Middle frontal gyrus (tissue), 1 donor: ENCODE data around the gene FLT3LG.
"Not testable (repeated sequence)": the region's sequence is repeated elsewhere in the genome, so short reads cannot be mapped to it uniquely, and the experiment has no call there.

Experiments used
- DNase-seq: peaks from one replicate; pipeline ENCODE4 v3.0.0-alpha.2; 2015; ENCODE audit warnings: low spot score; ENCODE audit errors: extremely low spot score

Gene FLT3LG

GRCh38 chr19:49440439-49441209 lies 33.4 kb upstream of the FLT3LG start:
- no peak for DNase-seq

GRCh38 chr19:49441210-49441959 lies 32.6 kb upstream of the FLT3LG start, which contains the start of gene SLC17A7:
TSS of gene SLC17A7 (minus strand) at chr19:49441527. CDS start at chr19:49441379, 148 bp downstream.
- no peak for DNase-seq

- no peak for DNase-seq
Observed at GRCh38 chr19:49441960-49442350, 32.1 kb upstream of the FLT3LG start.

- DNase-seq = no peak
Observed at GRCh38 chr19:49442354-49442753, 31.7 kb upstream of the FLT3LG start.

- no peak for DNase-seq
Observed at GRCh38 chr19:49442771-49443365, 31.1 kb upstream of the FLT3LG start.

GRCh38 chr19:49443366-49444099 lies 30.5 kb upstream of the FLT3LG start:
- DNase-seq = peak; percentile 88

- DNase-seq = not testable (repeated sequence)
Observed at GRCh38 chr19:49444100-49444700, 29.8 kb upstream of the FLT3LG start.

GRCh38 chr19:49445997-49446396 lies 28.0 kb upstream of the FLT3LG start:
- no peak for DNase-seq

GRCh38 chr19:49447485-49448431 lies 26.3 kb upstream of the FLT3LG start:
- no peak for DNase-seq

- no peak for DNase-seq
Observed at GRCh38 chr19:49448432-49448786, 25.6 kb upstream of the FLT3LG start.

GRCh38 chr19:49450405-49450804 lies 23.6 kb upstream of the FLT3LG start:
- no peak for DNase-seq

GRCh38 chr19:49451430-49452181 lies 22.4 kb upstream of the FLT3LG start, which contains the start of gene PIH1D1:
TSS of gene PIH1D1 (minus strand) at chr19:49451814. CDS start at chr19:49451574, 240 bp downstream.
- DNase-seq = peak; percentile 96

- peak; percentile 97 for DNase-seq
Observed at GRCh38 chr19:49453013-49453756, 20.8 kb upstream of the FLT3LG start, which contains the start of gene ALDH16A1. TSS of gene ALDH16A1 (plus strand) at chr19:49453225. CDS start at chr19:49453332, 107 bp downstream.

- DNase-seq = no peak
Observed at GRCh38 chr19:49453757-49454240, 20.2 kb upstream of the FLT3LG start.

- DNase-seq = no peak
Observed at GRCh38 chr19:49455773-49456172, 18.2 kb upstream of the FLT3LG start.

GRCh38 chr19:49456326-49456725 lies 17.7 kb upstream of the FLT3LG start:
- DNase-seq = no peak

GRCh38 chr19:49458567-49458903 lies 15.5 kb upstream of the FLT3LG start:
- DNase-seq = no peak

- no peak for DNase-seq
Observed at GRCh38 chr19:49459388-49459787, 14.6 kb upstream of the FLT3LG start.
